NCI-H82 treated with DMSO at 0.1 percent for 48 hours (cell line): ENCODE measurements around the gene FRMD4A.
"Not testable (repeated sequence)": the region's sequence is repeated elsewhere in the genome, so short reads cannot be mapped to it uniquely, and the experiment has no call there.

ENCODE experiments used
- DNase-seq: peaks from one replicate; lab custom pipeline; 2025; ENCODE audit not compliant: unreplicated experiment; lab: John Stamatoyannopoulos, UW

Gene FRMD4A

DNA sequence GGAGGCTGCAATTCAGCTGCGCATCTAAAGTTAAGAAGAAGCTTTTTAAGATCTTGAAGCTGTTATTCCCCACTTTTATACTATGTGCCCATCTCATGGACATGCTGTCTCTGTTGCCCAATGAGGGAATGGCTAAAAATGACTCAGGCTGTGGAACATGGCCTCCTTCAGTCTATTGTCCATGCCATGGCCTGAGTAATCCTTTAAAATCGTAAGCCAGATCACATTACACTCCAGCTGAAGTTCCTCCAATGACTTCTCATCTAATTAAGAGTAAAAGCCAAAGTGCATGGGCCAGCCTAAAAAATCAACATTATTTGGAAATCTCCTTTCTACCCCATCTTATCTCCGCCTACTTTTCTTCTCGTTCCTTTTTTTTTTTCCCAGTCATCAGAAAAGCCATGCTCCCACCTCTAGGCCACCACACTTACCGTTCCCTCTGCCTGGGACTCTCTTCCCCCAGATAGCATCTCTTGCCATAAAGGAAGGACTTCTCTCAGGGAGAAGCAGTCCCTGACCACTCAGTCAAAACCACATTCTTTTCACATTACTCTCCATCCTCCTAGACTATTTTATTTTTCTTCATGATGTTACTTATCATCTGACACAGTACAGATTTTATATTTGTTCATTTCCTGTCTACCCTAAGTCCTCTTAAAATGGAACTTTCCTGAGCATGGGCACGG lies 406.5 kb downstream of the FRMD4A start:
- no peak for DNase-seq

DNA sequence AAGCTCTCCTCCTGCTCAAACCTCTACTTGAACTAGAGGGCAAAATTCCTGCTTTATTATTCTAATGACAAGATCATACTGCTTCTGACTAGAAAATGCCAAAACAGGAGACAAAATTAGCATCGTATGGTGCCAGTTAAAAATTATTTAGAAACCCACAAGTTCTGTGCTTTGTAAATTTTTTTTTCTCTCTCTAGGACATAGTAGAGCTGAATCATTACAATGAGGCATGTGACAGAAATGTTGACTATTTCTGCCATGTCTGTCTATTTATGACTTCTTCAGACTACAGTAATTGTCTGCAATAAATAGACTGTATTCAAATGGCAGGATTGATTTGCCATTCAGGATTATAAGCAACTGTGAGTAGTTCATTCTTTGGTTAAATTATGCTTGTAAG lies 408.1 kb downstream of the FRMD4A start:
- no peak for DNase-seq

DNA sequence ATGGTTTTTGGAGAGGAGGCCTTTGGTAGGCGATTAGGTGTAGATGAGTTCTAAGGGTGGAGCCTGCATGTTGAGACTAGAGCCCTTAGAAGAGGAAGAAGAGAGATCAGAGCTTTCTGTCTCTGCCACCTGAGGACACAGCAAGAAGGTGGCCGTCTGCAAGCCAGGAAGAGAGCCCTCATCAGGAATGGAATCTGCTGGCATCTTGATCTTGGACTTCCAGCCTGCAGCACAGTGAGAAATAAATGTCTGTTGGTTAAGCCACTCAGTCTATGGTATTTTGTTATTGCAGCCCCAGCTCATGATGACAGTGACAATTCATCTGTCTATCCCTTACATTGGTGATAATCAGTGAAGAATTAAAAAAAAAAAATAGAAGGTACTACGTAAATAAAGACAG lies 408.8 kb downstream of the FRMD4A start:
- no peak for DNase-seq

DNA sequence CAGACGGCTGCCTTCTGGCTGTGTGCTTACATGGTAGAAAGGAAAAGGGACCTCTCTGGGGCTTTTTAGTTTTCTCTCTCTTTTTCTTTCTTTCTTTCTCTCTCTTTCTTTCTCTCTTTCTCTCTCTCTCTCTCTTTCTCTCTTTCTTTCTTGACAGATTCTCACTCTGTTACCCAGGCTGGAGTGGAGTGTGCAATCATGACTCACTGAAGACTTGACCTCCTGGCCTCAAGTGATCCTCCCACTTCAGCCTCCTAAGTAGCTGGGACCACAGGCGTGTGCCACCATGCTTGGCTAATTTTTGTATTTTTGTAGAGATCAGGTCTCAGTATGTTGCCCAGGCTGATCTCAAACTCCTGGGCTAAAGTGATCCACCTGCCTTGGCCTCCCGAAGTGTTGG lies 409.6 kb downstream of the FRMD4A start:
- DNase-seq: not testable (repeated sequence)

DNA sequence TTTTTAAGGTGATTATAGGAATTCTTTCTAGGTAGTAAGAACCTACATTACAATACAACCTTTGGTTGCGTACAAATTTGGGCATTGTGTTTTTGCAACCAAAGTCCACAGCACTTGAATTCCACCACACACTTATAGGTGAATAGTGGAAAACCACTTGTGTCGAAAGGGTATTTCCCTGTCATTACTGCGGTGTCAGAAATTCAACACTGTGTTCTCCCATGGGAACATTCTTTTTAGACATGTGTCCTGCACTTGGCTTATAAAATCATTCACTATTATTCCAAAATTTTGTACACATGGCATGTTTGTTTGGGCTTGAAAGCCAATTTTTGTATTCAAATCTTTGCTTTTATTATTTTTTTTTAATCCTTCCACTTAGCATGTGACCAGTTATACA lies 410.3 kb downstream of the FRMD4A start:
- no peak for DNase-seq

DNA sequence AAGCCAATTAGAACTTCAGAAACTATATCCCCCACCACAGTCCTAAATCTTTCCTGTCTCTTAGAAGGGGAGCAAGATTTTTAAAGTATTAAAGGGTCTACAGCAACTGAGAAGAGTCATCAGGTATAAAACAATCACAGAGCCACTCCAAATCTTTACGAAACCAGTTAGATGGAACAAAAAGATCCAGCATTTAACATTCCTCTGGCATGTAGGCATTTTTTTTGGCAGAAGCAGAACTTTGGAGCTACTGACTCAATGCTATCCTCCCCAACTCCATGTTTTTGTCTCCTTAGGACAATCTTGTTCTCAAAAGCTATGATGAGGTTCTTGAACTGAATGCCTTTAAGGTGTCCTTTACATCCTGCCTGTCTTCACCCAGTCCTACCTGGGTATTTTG lies 410.7 kb downstream of the FRMD4A start:
- no peak for DNase-seq

- DNase-seq: no peak
These were observed 412.9 kb downstream of the FRMD4A start for GRCh38 chr10:13917791-13918190.

DNA sequence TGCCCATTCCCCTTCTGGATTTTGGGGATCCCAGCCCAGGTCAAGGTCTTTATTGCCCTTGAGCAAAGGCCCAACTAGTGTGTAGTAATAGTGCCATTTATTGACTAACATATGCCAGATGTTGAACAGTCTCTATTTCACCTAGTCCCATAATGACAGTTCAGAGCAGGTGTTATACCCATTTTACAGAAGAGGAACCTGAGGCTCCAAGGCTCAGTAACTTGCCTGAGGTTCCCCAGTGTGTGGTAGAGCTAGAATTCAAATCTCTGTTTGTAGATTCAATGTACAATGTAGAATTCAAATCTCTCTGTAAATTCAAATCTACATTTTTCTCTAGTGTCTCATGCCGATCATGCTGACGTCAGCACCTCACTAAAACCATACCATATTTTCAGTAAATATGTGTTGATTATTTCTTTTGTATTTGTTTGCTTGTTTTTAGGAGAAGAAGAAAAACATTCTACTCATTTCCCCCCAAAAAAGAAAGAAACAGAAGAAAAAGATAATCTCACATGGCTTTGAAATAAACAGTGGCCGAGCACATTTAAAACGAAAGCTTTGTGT lies 414.3 kb downstream of the FRMD4A start:
- DNase-seq: no peak

DNA sequence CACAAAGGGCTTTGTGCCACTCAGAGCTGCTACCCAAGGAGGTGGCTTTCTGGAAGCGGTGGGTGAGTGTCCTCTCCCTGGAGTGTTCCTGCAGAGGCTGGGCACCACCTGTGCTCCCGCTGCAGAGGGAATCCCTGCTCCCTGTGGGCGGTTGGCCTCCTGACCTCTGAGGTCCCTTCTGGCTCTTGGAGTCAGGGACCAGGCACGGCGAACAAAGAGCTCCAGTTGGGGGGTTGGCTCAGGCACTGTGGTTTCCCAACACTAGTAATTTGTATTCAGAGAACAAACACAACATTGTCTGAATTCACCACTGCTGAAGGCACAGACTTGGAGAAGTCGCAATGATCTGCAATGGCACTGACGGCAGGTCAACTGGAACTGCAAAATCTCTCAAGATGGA lies 415.0 kb downstream of the FRMD4A start:
- DNase-seq: no peak

GRCh38 chr10:13913897-13914296 lies 416.8 kb downstream of the FRMD4A start:
- DNase-seq: no peak

GRCh38 chr10:13911821-13912520 lies 418.8 kb downstream of the FRMD4A start:
- DNase-seq: no peak

GRCh38 chr10:13909516-13910258 lies 421.0 kb downstream of the FRMD4A start:
- no peak for DNase-seq

GRCh38 chr10:13908475-13908874 lies 422.2 kb downstream of the FRMD4A start:
- DNase-seq: no peak

- DNase-seq: no peak
These were observed 423.2 kb downstream of the FRMD4A start for GRCh38 chr10:13907570-13907969.

DNA sequence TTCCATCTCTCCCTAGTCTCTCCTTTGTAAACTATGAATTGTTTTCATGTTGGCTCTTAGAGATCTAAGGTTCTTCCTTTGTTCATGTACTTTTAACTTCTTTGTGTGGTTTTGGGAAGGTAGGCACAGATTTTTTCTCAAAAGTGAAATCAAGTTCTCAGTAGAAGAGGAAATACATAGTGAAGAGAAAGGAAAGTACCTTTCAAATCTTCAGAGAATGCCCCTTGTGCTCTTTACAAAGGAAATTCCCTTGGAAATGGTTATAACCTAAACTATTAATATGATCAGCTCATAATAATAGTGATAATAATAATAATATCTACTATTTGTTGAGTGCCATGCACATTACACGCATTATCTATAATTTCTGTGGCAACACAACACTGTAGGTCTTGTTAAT lies 425.4 kb downstream of the FRMD4A start:
- no peak for DNase-seq

DNA sequence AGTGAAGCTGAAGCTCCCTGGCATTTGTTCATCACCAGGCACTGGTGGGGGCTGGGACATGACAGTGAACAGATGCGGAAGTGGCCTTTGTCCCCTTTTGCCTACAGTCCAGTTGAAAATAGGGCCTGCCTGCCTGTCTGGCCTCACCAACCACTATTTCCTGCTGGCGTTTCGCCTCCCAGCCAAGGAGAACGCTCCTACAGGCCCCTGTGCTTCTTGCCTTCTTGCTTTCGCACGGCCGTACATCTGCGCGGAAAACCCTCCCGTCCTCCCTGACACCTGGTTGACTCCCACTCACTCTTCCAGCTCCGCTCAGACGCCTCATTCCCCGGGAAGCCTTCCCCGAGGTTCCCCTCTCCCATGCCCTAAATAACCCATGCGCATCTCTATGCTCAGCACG lies 426.7 kb downstream of the FRMD4A start:
- no peak for DNase-seq

- no peak for DNase-seq
These were observed 427.7 kb downstream of the FRMD4A start for GRCh38 chr10:13902868-13903587.

GRCh38 chr10:13899941-13900340 lies 430.8 kb downstream of the FRMD4A start:
- no peak for DNase-seq

- not testable (repeated sequence) for DNase-seq
These were observed 434.6 kb downstream of the FRMD4A start for GRCh38 chr10:13896146-13896545.

DNA sequence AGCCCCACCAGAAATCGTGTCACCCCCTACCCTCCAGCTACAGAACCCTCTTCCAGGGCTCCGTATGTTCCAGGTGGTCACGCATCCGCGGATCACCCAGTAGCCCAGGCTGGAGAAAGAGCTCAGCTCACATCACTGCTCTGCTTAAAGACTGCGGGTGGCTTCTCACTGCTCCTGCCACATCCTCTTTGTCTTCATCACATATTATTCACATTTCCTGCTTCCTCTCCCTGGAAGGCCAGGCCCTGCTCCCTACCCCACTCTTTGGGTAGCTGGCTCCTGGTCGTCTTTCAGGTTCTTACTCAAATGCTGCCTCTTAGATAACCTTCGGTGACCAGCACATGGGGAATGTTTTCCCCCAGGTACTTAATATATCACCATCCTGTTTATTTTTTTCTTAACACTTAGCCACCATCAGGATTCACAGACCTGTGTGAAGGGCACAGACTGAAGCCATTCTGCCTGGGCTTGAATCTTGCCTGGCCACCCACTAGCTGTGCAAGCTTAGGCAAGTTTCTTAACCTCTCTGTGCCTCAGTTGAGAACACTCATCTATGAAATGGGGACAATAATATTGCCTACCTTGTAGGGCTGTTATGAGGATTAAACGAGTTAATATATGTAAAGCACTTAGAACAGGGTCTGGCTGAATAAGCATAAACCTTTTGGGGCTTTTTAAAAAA lies 436.2 kb downstream of the FRMD4A start:
- DNase-seq: no peak

DNA sequence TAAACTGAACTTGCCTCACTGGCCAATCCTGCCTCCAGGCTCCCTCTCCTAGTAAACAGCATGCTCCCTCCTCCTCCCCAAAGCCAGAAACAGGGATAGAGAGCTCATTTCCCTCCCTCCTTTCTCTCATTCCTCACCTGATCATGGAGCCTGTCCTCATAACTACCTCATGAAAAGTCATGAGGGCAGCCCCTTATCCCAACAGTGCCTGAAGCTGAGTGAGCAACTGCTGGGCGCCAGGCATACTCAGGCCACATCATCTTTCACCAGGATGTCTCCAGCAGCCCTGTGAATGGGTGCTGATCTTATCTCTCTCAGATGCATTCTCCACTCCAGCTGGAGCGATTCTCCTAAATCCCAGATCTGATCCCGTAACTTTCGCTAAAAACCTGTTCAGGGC lies 436.8 kb downstream of the FRMD4A start:
- no peak for DNase-seq
